ENCODE results near the gene EPM2A.

EPM2A gene

GRCh38 chr6:145690969-145691368, 44.4 kb downstream of the EPM2A start:
- DNase-seq (ENCODE audit: insufficient read length, low spot score) (no peak), FAIRE-seq (no peak)
- TF ChIP-seq POLR2AphosphoS5 (IDR thresholded peaks at IDR 0.05; ENCODE audit: low read depth, low read length): no peak

GRCh38 chr6:145689529-145689928, 45.8 kb downstream of the EPM2A start:
- TF ChIP-seq TAF1 (IDR thresholded peaks at IDR 0.05; ENCODE audit: low read depth, low read length) (no peak), POU2F2 (IDR thresholded peaks at IDR 0.05; ENCODE audit: low read depth, low read length) (no peak), PAX5 (IDR thresholded peaks at IDR 0.05; ENCODE audit: insufficient read depth, low read length, severe bottlenecking) (no peak), POLR2AphosphoS5 (IDR thresholded peaks at IDR 0.05; ENCODE audit: low read depth, low read length) (no peak), SPI1 (IDR thresholded peaks at IDR 0.05; ENCODE audit: low read depth, low read length) (no peak), POLR2A (IDR thresholded peaks at IDR 0.05; ENCODE audit: low read depth, low read length) (no peak)
- no peak for FAIRE-seq
- DNase-seq (ENCODE audit: insufficient read length, low spot score): no peak

- no peak for TF ChIP-seq TAF1 (IDR thresholded peaks at IDR 0.05; ENCODE audit: low read depth, low read length)
- TF ChIP-seq POLR2AphosphoS5 (IDR thresholded peaks at IDR 0.05; ENCODE audit: low read depth, low read length): no peak
- no peak for TF ChIP-seq POU2F2 (IDR thresholded peaks at IDR 0.05; ENCODE audit: low read depth, low read length)
- TF ChIP-seq SPI1 (IDR thresholded peaks at IDR 0.05; ENCODE audit: low read depth, low read length): no peak
- TF ChIP-seq POLR2A (IDR thresholded peaks at IDR 0.05; ENCODE audit: low read depth, low read length): no peak
- TF ChIP-seq PAX5 (IDR thresholded peaks at IDR 0.05; ENCODE audit: insufficient read depth, low read length, severe bottlenecking): no peak
- DNase-seq (ENCODE audit: insufficient read length, low spot score) (no peak), FAIRE-seq (no peak)
Measured at GRCh38 chr6:145688493-145688905, 46.8 kb downstream of the EPM2A start.

DNA sequence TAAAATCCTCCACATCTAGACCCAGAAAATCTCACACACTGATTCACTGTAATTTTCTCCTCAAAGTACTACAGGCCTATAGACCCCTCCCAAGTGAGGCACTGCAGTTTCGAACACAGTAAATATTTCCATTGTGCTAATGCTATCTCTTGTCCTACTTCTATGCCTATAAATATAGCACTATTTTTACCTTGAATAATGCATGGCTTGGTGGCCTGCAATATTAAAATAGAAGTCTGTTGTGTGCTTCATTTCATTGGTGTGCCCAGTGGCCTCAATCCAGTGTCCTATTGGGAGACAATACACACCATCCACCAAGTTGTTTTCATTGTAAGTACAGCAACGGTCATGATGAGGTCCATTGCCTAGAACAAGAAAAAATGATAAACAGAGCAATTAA, 49.4 kb downstream of the EPM2A start:
- no peak for FAIRE-seq
- TF ChIP-seq POLR2A (IDR thresholded peaks at IDR 0.05; ENCODE audit: low read depth, low read length): no peak
- no peak for TF ChIP-seq POLR2AphosphoS5 (IDR thresholded peaks at IDR 0.05; ENCODE audit: low read depth, low read length)
- TF ChIP-seq POU2F2 (IDR thresholded peaks at IDR 0.05; ENCODE audit: low read depth, low read length): no peak
- TF ChIP-seq PAX5 (IDR thresholded peaks at IDR 0.05; ENCODE audit: insufficient read depth, low read length, severe bottlenecking): no peak
- no peak for TF ChIP-seq SPI1 (IDR thresholded peaks at IDR 0.05; ENCODE audit: low read depth, low read length)
- TF ChIP-seq TAF1 (IDR thresholded peaks at IDR 0.05; ENCODE audit: low read depth, low read length): no peak
- DNase-seq (ENCODE audit: insufficient read length, low spot score): no peak

DNA sequence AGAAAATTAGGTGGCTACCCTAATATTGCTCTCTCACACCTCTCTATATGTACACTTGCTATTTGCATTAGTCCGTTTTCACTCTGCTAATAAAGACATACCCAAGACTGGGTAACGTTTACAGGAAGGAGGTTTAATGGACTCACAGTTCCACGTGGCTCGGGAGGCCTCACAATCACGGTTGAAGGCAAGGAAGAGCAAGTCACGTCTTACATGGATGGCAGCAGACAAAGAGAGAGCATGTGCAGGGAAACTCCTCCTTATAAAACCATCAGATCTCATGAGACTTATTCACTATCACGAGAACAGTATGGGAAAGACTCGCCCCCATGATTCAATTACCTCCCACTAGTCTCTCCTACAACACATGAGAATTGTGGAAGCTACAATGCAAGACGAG, 53.4 kb downstream of the EPM2A start:
- DNase-seq (ENCODE audit: insufficient read length, low spot score): no peak
- FAIRE-seq: no peak
- TF ChIP-seq POLR2A (IDR thresholded peaks at IDR 0.05; ENCODE audit: low read depth, low read length) (no peak), SPI1 (IDR thresholded peaks at IDR 0.05; ENCODE audit: low read depth, low read length) (no peak), PAX5 (IDR thresholded peaks at IDR 0.05; ENCODE audit: insufficient read depth, low read length, severe bottlenecking) (no peak), TAF1 (IDR thresholded peaks at IDR 0.05; ENCODE audit: low read depth, low read length) (no peak), POU2F2 (IDR thresholded peaks at IDR 0.05; ENCODE audit: low read depth, low read length) (no peak), POLR2AphosphoS5 (IDR thresholded peaks at IDR 0.05; ENCODE audit: low read depth, low read length) (no peak)

DNA sequence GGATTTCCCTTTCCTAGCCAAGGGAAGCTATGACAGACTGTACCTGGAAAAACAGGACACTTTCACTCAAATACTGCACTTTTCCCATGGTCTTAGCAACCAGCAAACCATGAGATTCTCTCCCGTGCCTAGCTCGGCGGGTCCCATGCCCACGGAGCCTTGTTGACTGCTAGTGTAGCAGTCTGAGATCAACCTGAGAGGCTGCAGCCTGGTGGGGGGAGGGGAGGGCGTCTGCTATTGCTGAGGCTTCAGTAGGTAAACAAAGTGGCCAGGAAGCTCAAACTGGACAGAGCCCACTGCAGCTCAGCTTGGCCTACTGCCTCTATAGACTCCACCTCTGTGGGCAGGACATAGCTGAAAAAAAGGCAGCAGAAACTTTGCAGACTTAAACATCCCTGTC, 61.8 kb downstream of the EPM2A start:
- no peak for DNase-seq (ENCODE audit: insufficient read length, low spot score)
- TF ChIP-seq TAF1 (IDR thresholded peaks at IDR 0.05; ENCODE audit: low read depth, low read length) (no peak), POLR2A (IDR thresholded peaks at IDR 0.05; ENCODE audit: low read depth, low read length) (no peak)

GRCh38 chr6:145670311-145670710, 65.0 kb downstream of the EPM2A start:
- FAIRE-seq (no peak), DNase-seq (ENCODE audit: insufficient read length, low spot score) (no peak)
- no peak for TF ChIP-seq TAF1 (IDR thresholded peaks at IDR 0.05; ENCODE audit: low read depth, low read length)
- TF ChIP-seq SPI1 (IDR thresholded peaks at IDR 0.05; ENCODE audit: low read depth, low read length): no peak
- TF ChIP-seq POLR2AphosphoS5 (IDR thresholded peaks at IDR 0.05; ENCODE audit: low read depth, low read length): no peak
- no peak for TF ChIP-seq POLR2A (IDR thresholded peaks at IDR 0.05; ENCODE audit: low read depth, low read length)
- TF ChIP-seq PAX5 (IDR thresholded peaks at IDR 0.05; ENCODE audit: insufficient read depth, low read length, severe bottlenecking): no peak
- no peak for TF ChIP-seq POU2F2 (IDR thresholded peaks at IDR 0.05; ENCODE audit: low read depth, low read length)

More for the DNA sequence above, 61.8 kb downstream of the EPM2A start:
- no peak for FAIRE-seq

- no peak for DNase-seq (ENCODE audit: insufficient read length, low spot score)
- no peak for FAIRE-seq
- no peak for TF ChIP-seq SPI1 (IDR thresholded peaks at IDR 0.05; ENCODE audit: low read depth, low read length)
- TF ChIP-seq POLR2A (IDR thresholded peaks at IDR 0.05; ENCODE audit: low read depth, low read length): no peak
- TF ChIP-seq POLR2AphosphoS5 (IDR thresholded peaks at IDR 0.05; ENCODE audit: low read depth, low read length): no peak
- no peak for TF ChIP-seq POU2F2 (IDR thresholded peaks at IDR 0.05; ENCODE audit: low read depth, low read length)
- no peak for TF ChIP-seq TAF1 (IDR thresholded peaks at IDR 0.05; ENCODE audit: low read depth, low read length)
- no peak for TF ChIP-seq PAX5 (IDR thresholded peaks at IDR 0.05; ENCODE audit: insufficient read depth, low read length, severe bottlenecking)
Measured at GRCh38 chr6:145669627-145670034, 65.7 kb downstream of the EPM2A start.

DNA sequence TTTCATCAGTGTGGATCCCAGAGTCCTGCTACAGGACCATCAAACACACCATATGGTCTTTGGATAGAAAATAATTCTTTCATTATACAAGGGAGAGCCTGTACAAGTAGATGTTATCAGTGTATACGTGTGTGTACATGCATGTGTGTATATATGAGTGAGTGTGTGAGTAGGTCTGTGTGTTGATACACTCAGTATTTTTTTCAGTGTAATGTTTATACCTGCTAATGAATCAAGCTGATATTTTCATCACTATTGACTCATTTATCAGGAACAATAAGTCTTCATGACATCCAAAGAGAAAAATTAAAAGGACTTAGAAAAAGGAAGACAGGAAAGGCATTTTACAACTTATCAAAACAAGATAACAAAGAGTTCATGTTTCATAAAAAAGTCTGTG, 66.5 kb downstream of the EPM2A start:
- DNase-seq (ENCODE audit: insufficient read length, low spot score): no peak
- no peak for TF ChIP-seq TAF1 (IDR thresholded peaks at IDR 0.05; ENCODE audit: low read depth, low read length)
- no peak for TF ChIP-seq PAX5 (IDR thresholded peaks at IDR 0.05; ENCODE audit: insufficient read depth, low read length, severe bottlenecking)
- TF ChIP-seq SPI1 (IDR thresholded peaks at IDR 0.05; ENCODE audit: low read depth, low read length): no peak
- FAIRE-seq: no peak

GRCh38 chr6:145660676-145661075, 74.6 kb downstream of the EPM2A start:
- TF ChIP-seq TAF1 (IDR thresholded peaks at IDR 0.05; ENCODE audit: low read depth, low read length) (no peak), SPI1 (IDR thresholded peaks at IDR 0.05; ENCODE audit: low read depth, low read length) (no peak), POLR2A (IDR thresholded peaks at IDR 0.05; ENCODE audit: low read depth, low read length) (no peak), POU2F2 (IDR thresholded peaks at IDR 0.05; ENCODE audit: low read depth, low read length) (no peak), PAX5 (IDR thresholded peaks at IDR 0.05; ENCODE audit: insufficient read depth, low read length, severe bottlenecking) (no peak), POLR2AphosphoS5 (IDR thresholded peaks at IDR 0.05; ENCODE audit: low read depth, low read length) (no peak)
- no peak for DNase-seq (ENCODE audit: insufficient read length, low spot score)
- no peak for FAIRE-seq

- TF ChIP-seq POLR2AphosphoS5 (IDR thresholded peaks at IDR 0.05; ENCODE audit: low read depth, low read length) (no peak), TAF1 (IDR thresholded peaks at IDR 0.05; ENCODE audit: low read depth, low read length) (no peak), PAX5 (IDR thresholded peaks at IDR 0.05; ENCODE audit: insufficient read depth, low read length, severe bottlenecking) (no peak), POLR2A (IDR thresholded peaks at IDR 0.05; ENCODE audit: low read depth, low read length) (no peak), SPI1 (IDR thresholded peaks at IDR 0.05; ENCODE audit: low read depth, low read length) (no peak), POU2F2 (IDR thresholded peaks at IDR 0.05; ENCODE audit: low read depth, low read length) (no peak)
- FAIRE-seq: no peak
- DNase-seq (ENCODE audit: insufficient read length, low spot score): no peak
Measured at GRCh38 chr6:145656128-145656527, 79.2 kb downstream of the EPM2A start.

All from GM12891 (cell line).